Memory B cell (primary cell): ENCODE measurements around the gene ACTBL2.
"Not testable (repeated sequence)": the region's sequence is repeated elsewhere in the genome, so short reads cannot be mapped to it uniquely, and the experiment has no call there.

Source experiments
- ATAC-seq: fragments of 150-1000 bp; cut with Tn5 transposase; 2 replicates; pipeline ENCODE4 v1.10.0; 2021; ENCODE audit warnings: low read depth, mild to moderate bottlenecking, moderate library complexity
- DNase-seq, 2 donors: peaks; one replicate each; pipeline ENCODE4 v3.0.0; 2022; ENCODE audit warnings: low spot score in 2 of 2
- H3K27ac Mint-ChIP-seq: one replicate; pipeline ENCODE4 v1.8.0; 2022; ENCODE audit warnings: mild to moderate bottlenecking, moderate library complexity, mixed read lengths
- H3K27me3 Mint-ChIP-seq: one replicate; pipeline ENCODE4 v1.8.0; 2022; ENCODE audit warnings: mixed read lengths
- H3K36me3 Mint-ChIP-seq: one replicate; pipeline ENCODE4 v1.8.0; 2022; ENCODE audit warnings: mild to moderate bottlenecking, mixed read lengths
- H3K4me1 Mint-ChIP-seq: one replicate; pipeline ENCODE4 v1.8.0; 2022; ENCODE audit warnings: mixed read lengths
- H3K4me3 Mint-ChIP-seq: one replicate; pipeline ENCODE4 v1.8.0; 2022; ENCODE audit warnings: mild to moderate bottlenecking, moderate library complexity, mixed read lengths
- H3K9me3 Mint-ChIP-seq: one replicate; pipeline ENCODE4 v1.8.0; 2022; ENCODE audit warnings: mixed read lengths

ACTBL2 gene

DNA sequence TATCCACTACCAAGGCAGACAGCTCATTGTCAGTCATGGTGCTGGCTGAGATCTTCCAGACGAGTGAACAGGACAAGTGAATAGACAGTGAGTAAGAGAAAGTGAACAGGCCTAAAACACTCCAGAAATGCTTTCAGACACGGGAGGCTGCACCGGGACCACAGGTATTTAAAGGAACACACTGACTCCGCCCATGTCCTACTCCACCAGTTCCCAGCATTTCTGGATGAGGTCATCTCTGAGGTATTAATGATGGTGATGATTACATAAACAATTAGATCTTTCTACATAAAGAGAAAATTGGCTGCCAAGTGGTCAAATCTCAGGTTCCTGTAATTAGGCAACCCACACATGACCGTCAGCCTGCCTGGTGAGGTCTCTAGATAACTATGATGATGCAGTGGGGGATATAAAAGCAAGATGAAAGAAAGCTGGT, at the start of gene ACTBL2:
ACTBL2 (minus strand) TSS at position 141 of the 436 bp plus-strand sequence; CDS start at position 37, 104 bp downstream.
- Mint-ChIP-seq H3K27ac (no peak within 1 kb of the TSS), H3K4me3 (no peak within 1 kb of the TSS), H3K4me1 (no peaks in the 10 kb centered on the region), H3K9me3 (no peaks in the 10 kb centered on the region), H3K36me3 (no peaks in the 10 kb centered on the region), H3K27me3 (peaks cover 13% of the 10 kb centered on the region)
- ATAC-seq (no peak), DNase-seq (no peak)

DNA sequence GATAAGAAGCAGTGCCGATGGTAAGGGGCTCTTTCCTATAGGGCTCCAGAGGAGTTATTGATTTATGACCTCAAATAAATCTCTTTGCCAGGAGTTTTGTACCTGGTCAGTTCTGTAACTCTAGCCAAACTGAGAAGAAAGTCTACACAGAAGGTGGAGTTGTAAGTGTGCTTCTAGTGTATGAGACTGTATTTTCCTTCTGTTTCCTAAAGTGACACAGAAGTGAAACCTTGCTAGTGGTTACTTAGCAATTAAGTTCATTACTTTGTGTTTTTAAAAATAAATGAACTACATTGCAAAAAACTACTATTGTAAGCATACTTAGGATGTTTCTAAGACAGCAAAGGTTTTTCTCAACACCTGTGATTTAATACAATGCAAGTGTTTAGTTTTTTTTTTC, 48.7 kb upstream of the ACTBL2 start:
- Mint-ChIP-seq H3K36me3 (no peaks in the 10 kb centered on the region), H3K27me3 (peaks cover 4% of the 10 kb centered on the region), H3K9me3 (no peaks in the 10 kb centered on the region), H3K4me1 (no peaks in the 10 kb centered on the region), H3K27ac (no peak overlapping the region), H3K4me3 (no peak overlapping the region)
- ATAC-seq: no peak
- DNase-seq: no peak

- Mint-ChIP-seq H3K4me3 (no peak overlapping the region), H3K36me3 (no peaks in the 10 kb centered on the region), H3K27ac (no peak overlapping the region), H3K9me3 (no peaks in the 10 kb centered on the region), H3K27me3 (peaks cover 4% of the 10 kb centered on the region), H3K4me1 (no peaks in the 10 kb centered on the region)
- ATAC-seq (peak; percentile 35), DNase-seq (no peak)
Observed at GRCh38 chr5:57529864-57530263, 47.3 kb upstream of the ACTBL2 start.

DNA sequence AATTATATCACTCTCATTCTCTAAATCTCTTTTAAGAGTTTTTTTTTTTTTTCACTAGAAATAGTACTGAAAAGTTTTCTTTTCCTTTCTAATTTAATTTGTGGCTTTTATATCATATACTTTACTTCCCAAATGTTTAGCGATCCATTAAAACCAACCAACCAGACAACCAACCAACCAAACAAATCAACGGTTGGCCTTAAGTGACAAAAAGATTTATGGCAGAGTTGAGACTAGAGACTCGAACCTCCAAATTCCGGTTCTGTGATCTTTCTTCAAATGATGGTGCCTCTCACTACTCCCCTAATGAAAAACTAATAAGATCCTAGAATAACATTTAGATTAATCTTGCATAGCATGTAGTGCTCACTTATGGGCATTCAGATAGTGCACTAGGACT, 45.3 kb upstream of the ACTBL2 start:
- Mint-ChIP-seq H3K27me3 (peaks cover 2% of the 10 kb centered on the region), H3K9me3 (no peaks in the 10 kb centered on the region), H3K4me3 (no peak overlapping the region), H3K27ac (no peak overlapping the region), H3K4me1 (no peaks in the 10 kb centered on the region), H3K36me3 (no peaks in the 10 kb centered on the region)
- ATAC-seq (no peak), DNase-seq (no peak)

DNA sequence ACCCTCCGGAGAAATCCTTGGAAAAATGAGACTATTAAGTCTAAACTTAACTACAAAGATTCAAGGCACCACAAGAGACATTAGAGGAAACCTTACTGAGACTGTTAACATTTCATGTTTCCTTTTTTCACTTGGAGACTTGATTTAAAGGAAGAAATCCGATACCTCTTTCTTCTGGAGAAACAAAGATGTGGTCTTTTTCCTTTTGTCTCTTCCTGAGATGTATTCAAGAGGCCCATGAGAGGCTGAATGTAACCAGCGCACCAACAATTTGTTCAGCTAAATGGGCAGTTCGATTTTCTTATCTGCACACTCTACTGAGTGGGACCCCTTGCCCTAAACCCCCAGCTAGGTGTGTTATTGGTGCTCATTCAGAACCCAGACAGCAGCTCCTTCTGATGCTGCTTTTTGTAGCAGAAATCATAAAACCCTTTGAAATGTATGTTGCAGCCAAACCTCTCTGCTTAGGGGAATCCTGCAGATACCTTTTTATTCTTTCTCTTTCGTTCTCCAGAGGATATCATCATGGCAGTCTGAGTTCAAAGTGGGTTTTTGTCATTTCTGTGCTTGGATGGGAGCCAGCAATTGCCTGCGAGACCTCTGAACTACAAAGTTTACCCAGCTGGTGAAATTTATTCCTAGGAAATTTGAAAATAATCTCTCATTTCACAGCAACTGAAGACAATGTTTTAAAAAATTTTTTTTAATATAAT, 41.9 kb upstream of the ACTBL2 start:
- H3K27me3 Mint-ChIP-seq: peaks cover 2% of the 10 kb centered on the region
- peaks cover 1% of the 10 kb centered on the region for H3K9me3 Mint-ChIP-seq
- H3K36me3 Mint-ChIP-seq: no peaks in the 10 kb centered on the region
- H3K27ac Mint-ChIP-seq: no peak overlapping the region
- H3K4me1 Mint-ChIP-seq: no peaks in the 10 kb centered on the region
- ATAC-seq: no peak
- no peak for DNase-seq
- H3K4me3 Mint-ChIP-seq: no peak overlapping the region

DNA sequence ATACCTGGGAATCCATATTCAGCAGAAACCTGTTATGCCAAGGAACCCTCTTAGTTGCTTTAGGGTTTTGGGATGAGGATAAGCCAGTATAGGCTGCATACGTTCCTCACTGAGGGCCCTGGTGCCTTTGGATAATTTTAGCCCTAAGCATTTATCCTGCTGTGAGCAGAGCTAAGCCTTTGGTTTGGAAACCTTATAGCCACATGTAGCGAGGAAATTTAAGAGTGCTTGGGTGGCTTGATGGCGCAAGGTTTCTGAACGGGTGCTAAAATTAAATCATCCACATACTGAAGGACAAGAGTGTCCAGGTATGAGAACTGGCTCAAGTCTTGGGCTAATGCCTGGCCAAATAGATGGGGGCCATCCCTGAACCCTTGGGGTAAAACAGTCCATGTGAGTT, 39.9 kb upstream of the ACTBL2 start:
- not testable (repeated sequence) for H3K9me3 Mint-ChIP-seq, H3K27me3 Mint-ChIP-seq, H3K4me1 Mint-ChIP-seq, H3K4me3 Mint-ChIP-seq, H3K27ac Mint-ChIP-seq, ATAC-seq, H3K36me3 Mint-ChIP-seq, DNase-seq

DNA sequence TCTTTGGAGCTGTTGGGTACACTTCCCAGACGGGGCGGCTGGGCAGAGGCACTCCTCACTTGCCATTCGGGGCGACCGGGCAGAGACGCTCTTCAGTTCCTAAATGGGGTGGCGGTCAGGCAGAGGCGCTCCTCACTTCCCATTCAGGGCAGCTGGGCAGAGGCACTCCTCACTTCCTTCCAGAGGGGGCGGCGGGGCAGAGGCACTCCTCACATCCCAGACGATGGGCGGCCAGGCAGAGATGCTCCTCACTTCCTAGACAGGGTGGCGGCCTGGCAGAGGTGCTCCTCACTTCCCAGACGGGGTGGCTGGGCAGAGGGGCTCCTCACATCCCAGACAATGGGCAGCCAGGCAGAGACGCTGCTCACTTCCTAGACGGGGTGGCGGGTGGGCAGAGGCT, 35.8 kb upstream of the ACTBL2 start:
- H3K27ac Mint-ChIP-seq, DNase-seq, H3K9me3 Mint-ChIP-seq, H3K4me3 Mint-ChIP-seq, ATAC-seq, H3K4me1 Mint-ChIP-seq, H3K27me3 Mint-ChIP-seq, H3K36me3 Mint-ChIP-seq: not testable (repeated sequence)

DNA sequence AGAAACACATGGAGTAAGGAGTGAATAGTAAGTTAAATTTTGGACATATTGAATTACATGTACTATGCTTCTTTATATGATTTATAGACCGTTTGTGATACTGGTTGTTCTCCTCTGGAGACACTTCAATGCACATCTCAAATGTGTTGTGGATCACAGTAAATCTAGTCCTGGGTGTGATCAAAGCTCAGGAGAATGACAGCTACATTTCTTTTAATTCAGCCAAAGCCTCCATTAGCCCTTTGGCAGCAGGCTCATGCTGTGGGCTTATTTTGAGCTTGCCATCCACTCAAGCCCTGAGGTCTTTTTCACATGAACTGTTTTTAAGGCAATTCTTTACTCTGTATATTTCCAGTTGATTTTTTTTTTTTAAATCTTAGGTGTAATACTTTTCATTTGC, 34.6 kb upstream of the ACTBL2 start:
- peaks cover 1% of the 10 kb centered on the region for H3K9me3 Mint-ChIP-seq
- no peak for DNase-seq
- peaks cover 6% of the 10 kb centered on the region for H3K27me3 Mint-ChIP-seq
- ATAC-seq: no peak
- no peak overlapping the region for H3K27ac Mint-ChIP-seq
- H3K36me3 Mint-ChIP-seq: no peaks in the 10 kb centered on the region
- H3K4me1 Mint-ChIP-seq: no peaks in the 10 kb centered on the region
- no peak overlapping the region for H3K4me3 Mint-ChIP-seq

DNA sequence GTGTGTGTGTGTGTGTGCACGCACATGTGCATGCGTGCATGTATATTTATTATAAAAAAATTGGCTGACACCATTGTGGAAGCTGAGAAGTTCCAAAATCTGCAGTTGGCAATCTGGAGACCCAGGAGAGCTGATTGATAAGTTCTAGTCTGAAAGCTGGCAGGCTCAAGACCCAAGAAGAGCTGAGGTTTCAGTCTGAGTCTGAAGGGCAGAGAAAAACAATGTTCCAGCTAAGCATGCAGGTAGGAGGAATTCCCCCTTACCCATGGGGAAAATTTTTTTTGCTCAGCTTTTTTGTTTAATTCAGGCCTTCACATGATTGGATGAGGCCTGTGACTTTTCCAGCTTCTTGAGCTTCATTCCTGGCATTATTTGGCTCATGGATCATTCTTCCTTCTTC, 31.2 kb upstream of the ACTBL2 start:
- H3K27ac Mint-ChIP-seq: no peak overlapping the region
- no peak for DNase-seq
- no peaks in the 10 kb centered on the region for H3K9me3 Mint-ChIP-seq
- no peaks in the 10 kb centered on the region for H3K4me1 Mint-ChIP-seq
- peaks cover 19% of the 10 kb centered on the region for H3K27me3 Mint-ChIP-seq
- no peaks in the 10 kb centered on the region for H3K36me3 Mint-ChIP-seq
- ATAC-seq: no peak
- no peak overlapping the region for H3K4me3 Mint-ChIP-seq

DNA sequence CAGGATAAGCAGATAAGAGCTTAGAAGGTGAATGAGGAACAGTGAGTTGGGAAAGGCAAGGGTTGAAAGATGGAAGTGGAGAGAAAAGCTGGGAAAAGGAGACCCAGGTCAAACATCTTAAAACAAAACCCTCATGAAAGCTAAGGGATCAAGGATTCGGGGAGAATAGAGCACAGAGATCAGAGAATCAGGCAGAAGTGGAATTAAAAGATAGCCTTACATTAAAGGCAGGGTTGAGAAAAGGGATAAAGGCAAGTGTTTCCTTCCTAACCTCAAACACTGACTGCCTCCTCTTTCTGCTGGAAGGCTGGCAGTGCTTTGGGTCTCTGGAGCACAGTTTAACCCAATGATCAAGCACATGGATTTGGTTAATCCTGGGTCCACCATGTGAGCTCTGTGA, 28.7 kb upstream of the ACTBL2 start:
- H3K27me3 Mint-ChIP-seq: peaks cover 17% of the 10 kb centered on the region
- no peak overlapping the region for H3K27ac Mint-ChIP-seq
- no peaks in the 10 kb centered on the region for H3K36me3 Mint-ChIP-seq
- DNase-seq (no peak), ATAC-seq (no peak)
- no peaks in the 10 kb centered on the region for H3K9me3 Mint-ChIP-seq
- no peak overlapping the region for H3K4me3 Mint-ChIP-seq
- no peaks in the 10 kb centered on the region for H3K4me1 Mint-ChIP-seq

- Mint-ChIP-seq H3K4me1 (no peaks in the 10 kb centered on the region), H3K27ac (no peak overlapping the region), H3K4me3 (no peak overlapping the region), H3K27me3 (peaks cover 15% of the 10 kb centered on the region), H3K36me3 (no peaks in the 10 kb centered on the region), H3K9me3 (no peaks in the 10 kb centered on the region)
- no peak for DNase-seq
- ATAC-seq: no peak
Observed at GRCh38 chr5:57509501-57510260, 27.1 kb upstream of the ACTBL2 start.

DNA sequence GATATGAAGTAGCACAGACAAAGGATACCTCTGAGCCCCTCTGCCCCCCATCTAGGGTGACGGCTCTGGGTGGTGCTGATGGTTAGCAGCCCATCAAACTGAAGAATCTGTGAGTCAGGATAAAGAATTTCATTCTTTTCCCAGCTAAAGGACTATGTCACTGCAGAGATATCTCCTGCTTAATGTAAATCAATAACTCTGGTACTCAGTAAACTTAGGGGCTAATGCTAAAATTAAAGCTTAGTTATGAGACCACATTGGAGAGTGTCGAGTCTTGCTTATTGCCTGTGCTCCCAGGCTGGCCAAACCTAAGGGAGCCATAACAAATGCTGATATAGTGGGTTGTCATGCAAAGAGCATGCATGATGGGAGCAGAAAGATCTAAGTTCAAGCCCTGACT, 25.6 kb upstream of the ACTBL2 start:
- DNase-seq: no peak
- Mint-ChIP-seq H3K4me1 (no peaks in the 10 kb centered on the region), H3K36me3 (no peaks in the 10 kb centered on the region), H3K9me3 (no peaks in the 10 kb centered on the region), H3K4me3 (no peak overlapping the region), H3K27ac (no peak overlapping the region), H3K27me3 (peaks cover 13% of the 10 kb centered on the region)
- ATAC-seq: no peak

- no peak for DNase-seq
- Mint-ChIP-seq H3K4me3 (no peak overlapping the region), H3K27me3 (peaks cover 4% of the 10 kb centered on the region), H3K27ac (no peak overlapping the region), H3K36me3 (no peaks in the 10 kb centered on the region), H3K9me3 (no peaks in the 10 kb centered on the region), H3K4me1 (no peaks in the 10 kb centered on the region)
- ATAC-seq: no peak
Observed at GRCh38 chr5:57505272-57506200, 22.9 kb upstream of the ACTBL2 start.

- H3K4me1 Mint-ChIP-seq: no peaks in the 10 kb centered on the region
- no peak for DNase-seq
- no peak for ATAC-seq
- no peaks in the 10 kb centered on the region for H3K36me3 Mint-ChIP-seq
- peaks cover 2% of the 10 kb centered on the region for H3K27me3 Mint-ChIP-seq
- H3K4me3 Mint-ChIP-seq: no peak overlapping the region
- H3K27ac Mint-ChIP-seq: no peak overlapping the region
- H3K9me3 Mint-ChIP-seq: no peaks in the 10 kb centered on the region
Observed at GRCh38 chr5:57504357-57504756, 21.7 kb upstream of the ACTBL2 start.
